Choroid plexus epithelial cell (primary cell): ENCODE measurements around the gene SSNA1.
A peak's percentile ranks its signal among the peaks of the same experiment; 100 is the strongest.

Experiments
- DNase-seq: peaks from one replicate; pipeline ENCODE4 v3.0.0-alpha.2; 2010; ENCODE audit warnings: low read depth
- H3K4me3 ChIP-seq: 2 replicates; pipeline ENCODE4 v1.5.1; 2011; ENCODE audit warnings: low read depth, mild to moderate bottlenecking, control low read depth, low read length, moderate library complexity
- CTCF ChIP-seq: conservative IDR thresholded peaks from 2 replicates; pipeline ENCODE4 v1.5.1; 2011; ENCODE audit warnings: low read depth, mild to moderate bottlenecking, control low read depth, inconsistent platforms, low read length, moderate library complexity

Gene SSNA1

GRCh38 chr9:137188490-137189296 lies at the start of gene SSNA1, which contains the start of gene ANAPC2:
SSNA1 (plus strand) TSS chr9:137188676; CDS start chr9:137188727, 51 bp downstream.
ANAPC2 (minus strand) TSS chr9:137188560; CDS start chr9:137188532, 28 bp downstream.
- H3K4me3 ChIP-seq = peak within 1 kb of the TSS; percentile 67
- peak; percentile 96 for DNase-seq
- TF ChIP-seq CTCF = peak; percentile 59

- no peak within 1 kb of the TSS for H3K4me3 ChIP-seq
- no peak for TF ChIP-seq CTCF
- peak; percentile 20 for DNase-seq
These were observed 49.6 kb upstream of the SSNA1 start, which contains the start of gene GRIN1 for GRCh38 chr9:137138722-137139467. GRIN1 (plus strand) TSS chr9:137139154; CDS start chr9:137139487, 333 bp downstream.

- no peak for DNase-seq
- H3K4me3 ChIP-seq = no peak overlapping the region
- TF ChIP-seq CTCF = no peak
These were observed 48.9 kb upstream of the SSNA1 start for GRCh38 chr9:137139468-137140150.

- TF ChIP-seq CTCF = no peak
- no peak overlapping the region for H3K4me3 ChIP-seq
These were observed 48.1 kb upstream of the SSNA1 start for GRCh38 chr9:137140151-137141012.

GRCh38 chr9:137141050-137141810 lies 47.2 kb upstream of the SSNA1 start:
- no peak for DNase-seq
- H3K4me3 ChIP-seq = no peak overlapping the region
- TF ChIP-seq CTCF = no peak

More at GRCh38 chr9:137140151-137141012, 48.1 kb upstream of the SSNA1 start:
- no peak for DNase-seq
